ENCODE results near the gene RGS8. TPM values are rescaled to one million over a fixed set of nuclear protein-coding genes. Genes with fewer than 3 reads are reported as not detected.
A peak's percentile ranks its signal among the peaks of the same experiment; 100 is the strongest.

Gene RGS8
- total RNA-seq, 2 experiments from 2014 or later, result not detected

DNA sequence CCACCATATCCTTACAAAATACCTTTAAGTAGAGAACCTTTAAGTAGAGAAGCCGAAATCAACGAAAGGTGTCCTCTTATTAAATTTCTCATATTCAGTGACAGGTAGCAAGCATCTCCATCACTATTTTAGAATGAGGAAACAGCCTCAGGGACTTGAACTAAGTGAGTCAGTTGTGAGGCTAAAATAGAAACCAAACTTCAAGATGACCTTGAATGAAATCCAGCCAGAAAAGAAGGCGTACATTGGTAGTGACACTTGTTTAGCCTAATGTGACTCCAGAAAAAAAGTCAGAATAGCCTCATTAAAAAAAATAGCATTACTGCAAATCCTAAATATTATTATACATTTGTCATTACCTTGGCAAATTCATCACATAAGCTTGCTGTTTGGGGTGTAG lies 20.1 kb downstream of the RGS8 start:
- intact Hi-C loops (cut with micrococcal nuclease), result no loop called here
- Mint-ChIP-seq H3K4me1 (ENCODE audit: low read depth) (no peaks in the 10 kb centered on the region), H3K36me3 (ENCODE audit: low read depth) (no peaks in the 10 kb centered on the region), H3K4me3 (no peak overlapping the region), H3K27ac (no peak overlapping the region), H3K27me3 (ENCODE audit: low read depth) (no peaks in the 10 kb centered on the region), H3K9me3 (no peaks in the 10 kb centered on the region)
- CTCF ChIA-PET, result no interaction called here
- DNase-seq, result no peak

GRCh38 chr1:182662956-182663355 lies 21.4 kb downstream of the RGS8 start:
- DNase-seq, result no peak
- Mint-ChIP-seq H3K9me3 (no peaks in the 10 kb centered on the region), H3K27me3 (ENCODE audit: low read depth) (no peaks in the 10 kb centered on the region), H3K4me3 (no peak overlapping the region), H3K27ac (no peak overlapping the region), H3K4me1 (ENCODE audit: low read depth) (no peaks in the 10 kb centered on the region), H3K36me3 (ENCODE audit: low read depth) (no peaks in the 10 kb centered on the region)
- CTCF ChIA-PET, result interaction anchor here (1.0 to 1.6 kb wide), 4 partner anchors 14 to 120 kb away, joined by 3 to 5 read pairs (median 4); no protein-coding TSS in a partner anchor
- intact Hi-C loops (cut with micrococcal nuclease), result loop anchor here (1.0 kb wide), 1 partner anchor 60 kb away; no protein-coding TSS in a partner anchor

- no peaks in the 10 kb centered on the region for H3K4me1 Mint-ChIP-seq (ENCODE audit: low read depth)
- intact Hi-C loops (cut with micrococcal nuclease), result loop anchor here (1.0 kb wide), 1 partner anchor 59 kb away; no protein-coding TSS in a partner anchor
- peak; percentile 21 for DNase-seq
- H3K9me3 Mint-ChIP-seq, result no peaks in the 10 kb centered on the region
- H3K36me3 Mint-ChIP-seq (ENCODE audit: low read depth), result no peaks in the 10 kb centered on the region
- no peaks in the 10 kb centered on the region for H3K27me3 Mint-ChIP-seq (ENCODE audit: low read depth)
- CTCF ChIA-PET, result interaction anchor here (1.1 to 1.6 kb wide), 3 partner anchors 15 to 120 kb away, joined by 3 to 5 read pairs (median 4); no protein-coding TSS in a partner anchor
- no peak overlapping the region for H3K27ac Mint-ChIP-seq
- H3K4me3 Mint-ChIP-seq, result no peak overlapping the region
Measured at GRCh38 chr1:182662121-182662890, 22.1 kb downstream of the RGS8 start.

- no peak for DNase-seq
- H3K36me3 Mint-ChIP-seq (ENCODE audit: low read depth), result no peaks in the 10 kb centered on the region
- no peaks in the 10 kb centered on the region for H3K9me3 Mint-ChIP-seq
- no peak overlapping the region for H3K27ac Mint-ChIP-seq
- CTCF ChIA-PET, result no interaction called here
- no peaks in the 10 kb centered on the region for H3K4me1 Mint-ChIP-seq (ENCODE audit: low read depth)
- intact Hi-C loops (cut with micrococcal nuclease), result no loop called here
- H3K4me3 Mint-ChIP-seq, result no peak overlapping the region
- H3K27me3 Mint-ChIP-seq (ENCODE audit: low read depth), result no peaks in the 10 kb centered on the region
Measured at GRCh38 chr1:182658055-182658454, 26.3 kb downstream of the RGS8 start.

- intact Hi-C loops (cut with micrococcal nuclease), result no loop called here
- H3K27ac Mint-ChIP-seq, result no peak overlapping the region
- CTCF ChIA-PET, result interaction anchor here (1.5 kb wide), 1 partner anchor 17 kb away, joined by 3 read pairs; no protein-coding TSS in a partner anchor
Measured at GRCh38 chr1:182656842-182657397, 27.5 kb downstream of the RGS8 start.

DNA sequence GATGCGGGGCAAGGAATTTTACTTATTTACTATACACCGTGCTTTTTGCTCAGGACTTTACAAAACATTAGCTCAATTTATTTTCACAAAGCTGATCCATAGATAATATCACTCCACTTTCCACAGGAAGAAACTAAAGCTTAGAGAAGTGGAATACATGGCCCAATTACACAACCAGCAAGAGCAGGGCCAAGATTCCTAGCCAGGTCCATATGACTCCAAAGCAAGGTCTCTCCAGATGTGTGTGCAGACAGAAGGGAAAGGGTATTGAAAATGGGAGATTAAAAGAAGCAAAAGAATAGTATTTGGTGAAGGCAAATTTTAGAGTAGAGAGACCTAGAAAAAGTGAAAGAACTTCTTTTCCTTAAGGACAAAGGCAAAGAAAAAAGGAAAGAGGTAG lies 30.4 kb downstream of the RGS8 start:
- Mint-ChIP-seq H3K4me1 (ENCODE audit: low read depth) (peaks cover 7% of the 10 kb centered on the region), H3K4me3 (no peak overlapping the region), H3K9me3 (no peaks in the 10 kb centered on the region), H3K27me3 (ENCODE audit: low read depth) (no peaks in the 10 kb centered on the region), H3K36me3 (ENCODE audit: low read depth) (no peaks in the 10 kb centered on the region), H3K27ac (no peak overlapping the region)
- DNase-seq, result no peak
- intact Hi-C loops (cut with micrococcal nuclease), result no loop called here
- CTCF ChIA-PET, result interaction anchor here (0.9 to 1.4 kb wide), 2 partner anchors 59 to 128 kb away, joined by 3 to 8 read pairs; no protein-coding TSS in a partner anchor

More at GRCh38 chr1:182656842-182657397, 27.5 kb downstream of the RGS8 start:
- no peaks in the 10 kb centered on the region for H3K27me3 Mint-ChIP-seq (ENCODE audit: low read depth)
- no peak overlapping the region for H3K4me3 Mint-ChIP-seq
- no peaks in the 10 kb centered on the region for H3K36me3 Mint-ChIP-seq (ENCODE audit: low read depth)
- H3K4me1 Mint-ChIP-seq (ENCODE audit: low read depth), result no peaks in the 10 kb centered on the region
- H3K9me3 Mint-ChIP-seq, result no peaks in the 10 kb centered on the region
- no peak for DNase-seq

DNA sequence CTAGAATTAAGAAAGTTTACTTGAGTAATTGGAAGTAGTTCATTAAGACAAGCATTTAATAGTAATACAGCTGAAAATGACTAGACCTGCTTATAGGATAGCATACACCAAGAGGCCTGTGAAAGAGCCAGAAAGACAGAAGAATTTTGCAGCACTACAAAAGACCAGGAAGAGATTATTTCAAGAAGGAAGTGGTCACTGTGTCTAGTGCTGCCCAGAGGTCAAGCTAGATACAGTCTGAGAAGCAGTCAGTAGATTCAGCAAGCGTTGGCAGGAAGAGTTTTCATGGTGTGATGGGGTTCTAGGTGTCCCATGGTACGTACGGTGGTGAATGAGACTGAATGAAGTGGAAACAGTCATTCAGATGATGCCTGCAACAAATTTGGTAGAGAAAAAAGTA lies 31.5 kb downstream of the RGS8 start:
- no peak for DNase-seq
- Mint-ChIP-seq H3K4me1 (ENCODE audit: low read depth) (peaks cover 7% of the 10 kb centered on the region), H3K9me3 (no peaks in the 10 kb centered on the region), H3K4me3 (no peak overlapping the region), H3K27ac (no peak overlapping the region), H3K27me3 (ENCODE audit: low read depth) (no peaks in the 10 kb centered on the region), H3K36me3 (ENCODE audit: low read depth) (no peaks in the 10 kb centered on the region)
- CTCF ChIA-PET, result interaction anchor here (0.7 to 1.4 kb wide), 3 partner anchors 10 to 130 kb away, joined by 3 to 8 read pairs (median 4); no protein-coding TSS in a partner anchor
- intact Hi-C loops (cut with micrococcal nuclease), result no loop called here

GRCh38 chr1:182651339-182651724 lies 33.1 kb downstream of the RGS8 start:
- CTCF ChIA-PET, result interaction anchor here (0.9 kb wide), 1 partner anchor 52 kb away, joined by 3 read pairs; no protein-coding TSS in a partner anchor
- no peak overlapping the region for H3K27ac Mint-ChIP-seq
- H3K4me1 Mint-ChIP-seq (ENCODE audit: low read depth), result peaks cover 7% of the 10 kb centered on the region
- H3K9me3 Mint-ChIP-seq, result no peaks in the 10 kb centered on the region
- no peak for DNase-seq
- no peak overlapping the region for H3K4me3 Mint-ChIP-seq
- no peaks in the 10 kb centered on the region for H3K27me3 Mint-ChIP-seq (ENCODE audit: low read depth)
- no peaks in the 10 kb centered on the region for H3K36me3 Mint-ChIP-seq (ENCODE audit: low read depth)
- intact Hi-C loops (cut with micrococcal nuclease), result no loop called here

- Mint-ChIP-seq H3K9me3 (no peaks in the 10 kb centered on the region), H3K4me1 (ENCODE audit: low read depth) (peaks cover 7% of the 10 kb centered on the region), H3K36me3 (ENCODE audit: low read depth) (no peaks in the 10 kb centered on the region), H3K27me3 (ENCODE audit: low read depth) (no peaks in the 10 kb centered on the region), H3K4me3 (no peak overlapping the region), H3K27ac (no peak overlapping the region)
- DNase-seq, result no peak
- CTCF ChIA-PET, result no interaction called here
- intact Hi-C loops (cut with micrococcal nuclease), result no loop called here
Measured at GRCh38 chr1:182650678-182651338, 33.6 kb downstream of the RGS8 start.

GRCh38 chr1:182649041-182649440 lies 35.3 kb downstream of the RGS8 start:
- DNase-seq, result no peak
- CTCF ChIA-PET, result interaction anchor here (0.7 kb wide), 1 partner anchor 944 kb away, joined by 3 read pairs; no protein-coding TSS in a partner anchor
- Mint-ChIP-seq H3K4me3 (no peak overlapping the region), H3K27ac (no peak overlapping the region), H3K36me3 (ENCODE audit: low read depth) (no peaks in the 10 kb centered on the region), H3K27me3 (ENCODE audit: low read depth) (no peaks in the 10 kb centered on the region), H3K4me1 (ENCODE audit: low read depth) (peaks cover 7% of the 10 kb centered on the region), H3K9me3 (no peaks in the 10 kb centered on the region)
- intact Hi-C loops (cut with micrococcal nuclease), result no loop called here

- H3K4me3 Mint-ChIP-seq, result no peak overlapping the region
- H3K36me3 Mint-ChIP-seq (ENCODE audit: low read depth), result no peaks in the 10 kb centered on the region
- CTCF ChIA-PET, result interaction anchor here (0.9 kb wide), 1 partner anchor 10 kb away, joined by 3 read pairs; no protein-coding TSS in a partner anchor
- peaks cover 7% of the 10 kb centered on the region for H3K4me1 Mint-ChIP-seq (ENCODE audit: low read depth)
- no peaks in the 10 kb centered on the region for H3K27me3 Mint-ChIP-seq (ENCODE audit: low read depth)
- H3K27ac Mint-ChIP-seq, result no peak overlapping the region
- DNase-seq, result no peak
- intact Hi-C loops (cut with micrococcal nuclease), result no loop called here
- H3K9me3 Mint-ChIP-seq, result no peaks in the 10 kb centered on the region
Measured at GRCh38 chr1:182646739-182647138, 37.6 kb downstream of the RGS8 start.

GRCh38 chr1:182644886-182645285 lies 39.5 kb downstream of the RGS8 start:
- DNase-seq, result no peak
- intact Hi-C loops (cut with micrococcal nuclease), result no loop called here
- Mint-ChIP-seq H3K27me3 (ENCODE audit: low read depth) (no peaks in the 10 kb centered on the region), H3K9me3 (no peaks in the 10 kb centered on the region), H3K36me3 (ENCODE audit: low read depth) (no peaks in the 10 kb centered on the region), H3K27ac (no peak overlapping the region), H3K4me1 (ENCODE audit: low read depth) (no peaks in the 10 kb centered on the region), H3K4me3 (no peak overlapping the region)
- CTCF ChIA-PET, result no interaction called here
